NB4 (cell line): Measurements from ENCODE around the gene CYB5B.
A peak's percentile ranks its signal among the peaks of the same experiment; 100 is the strongest.

Source experiments
- DNase-seq: peaks from one replicate; pipeline ENCODE4 v3.0.0; 2010; ENCODE audit warnings: low read depth
- H3K4me3 ChIP-seq: one replicate; pipeline ENCODE4 v1.5.1; 2011; ENCODE audit warnings: mild to moderate bottlenecking, low read depth, low read length, moderate library complexity
- CTCF ChIP-seq: IDR thresholded peaks from one replicate; pipeline ENCODE4 v1.5.1; 2012; ENCODE audit warnings: low read depth, low read length
- MYC ChIP-seq: IDR thresholded peaks from 2 replicates; pipeline ENCODE4 v1.6.1; 2011; ENCODE audit warnings: low read depth, low read length
- POLR2A ChIP-seq: IDR thresholded peaks from 2 replicates; pipeline ENCODE4 v1.6.1; 2011; ENCODE audit warnings: mild to moderate bottlenecking; ENCODE audit not compliant: insufficient read length; ENCODE audit errors: extremely low read depth
- TF ChIP-seq, protein P1 (sequence below): IDR thresholded peaks from 2 replicates; pipeline ENCODE4 v1.6.1; 2011; ENCODE audit warnings: low read depth, low read length

Gene CYB5B

DNA sequence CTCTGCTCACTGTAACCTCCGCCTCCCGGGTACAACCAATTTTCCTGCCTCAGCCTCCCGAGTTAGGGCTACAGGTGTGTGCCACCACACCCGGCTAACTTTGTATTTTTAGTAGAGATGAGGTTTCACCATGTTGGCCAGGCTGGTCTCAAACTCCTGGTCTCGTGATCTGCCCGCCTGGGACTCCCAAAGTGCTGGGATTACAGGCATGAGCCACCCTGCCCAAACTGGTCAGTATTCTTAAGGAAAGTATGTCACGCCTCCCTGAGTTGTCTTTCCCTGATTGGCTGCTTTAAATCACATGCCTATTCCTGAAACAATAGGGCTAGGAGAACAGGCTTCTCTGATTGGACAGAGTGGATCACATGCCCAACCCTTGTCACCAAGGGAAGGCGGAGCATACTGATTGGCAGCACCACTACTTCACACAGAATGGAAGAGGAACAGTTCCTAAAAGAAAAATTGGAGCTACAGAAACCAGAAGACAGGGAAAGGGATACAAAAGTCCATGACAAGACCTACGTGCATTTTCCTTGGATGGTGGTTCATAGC lies 17.6 kb upstream of the CYB5B start:
- H3K4me3 ChIP-seq: no peak overlapping the region
- TF ChIP-seq POLR2A: no peak
- TF ChIP-seq, protein P1, sequence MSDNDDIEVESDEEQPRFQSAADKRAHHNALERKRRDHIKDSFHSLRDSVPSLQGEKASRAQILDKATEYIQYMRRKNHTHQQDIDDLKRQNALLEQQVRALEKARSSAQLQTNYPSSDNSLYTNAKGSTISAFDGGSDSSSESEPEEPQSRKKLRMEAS: peak; percentile 71
- peak; percentile 49 for DNase-seq

GRCh38 chr16:69407702-69408323 lies 16.6 kb upstream of the CYB5B start:
- TF ChIP-seq CTCF (no peak), MYC (no peak), POLR2A (no peak)
- TF ChIP-seq, protein P1: no peak
- no peak for DNase-seq
- no peak overlapping the region for H3K4me3 ChIP-seq

- TF ChIP-seq MYC: no peak
- TF ChIP-seq, protein P1: no peak
- TF ChIP-seq CTCF: no peak
- no peak for TF ChIP-seq POLR2A
- no peak overlapping the region for H3K4me3 ChIP-seq
- DNase-seq: no peak
Measured at GRCh38 chr16:69408475-69408874, 15.9 kb upstream of the CYB5B start.

GRCh38 chr16:69410219-69410990 lies 14.0 kb upstream of the CYB5B start:
- no peak for DNase-seq
- TF ChIP-seq POLR2A (no peak), MYC (no peak), CTCF (no peak)
- TF ChIP-seq, protein P1: no peak
- H3K4me3 ChIP-seq: no peak overlapping the region

GRCh38 chr16:69411064-69411985 lies 13.1 kb upstream of the CYB5B start:
- TF ChIP-seq POLR2A (no peak), MYC (no peak), CTCF (no peak)
- TF ChIP-seq, protein P1: no peak
- H3K4me3 ChIP-seq: no peak overlapping the region
- DNase-seq: no peak
